NB4 (cell line): Measurements from ENCODE around the gene TBC1D4.
A peak's percentile ranks its signal among the peaks of the same experiment; 100 is the strongest.

Experiments used
- DNase-seq: peaks from one replicate; pipeline ENCODE4 v3.0.0; 2010; ENCODE audit warnings: low read depth
- H3K4me3 ChIP-seq: one replicate; pipeline ENCODE4 v1.5.1; 2011; ENCODE audit warnings: mild to moderate bottlenecking, low read depth, low read length, moderate library complexity
- MYC ChIP-seq: IDR thresholded peaks from 2 replicates; pipeline ENCODE4 v1.6.1; 2011; ENCODE audit warnings: low read depth, low read length
- POLR2A ChIP-seq: IDR thresholded peaks from 2 replicates; pipeline ENCODE4 v1.6.1; 2011; ENCODE audit warnings: mild to moderate bottlenecking; ENCODE audit not compliant: insufficient read length; ENCODE audit errors: extremely low read depth
- TF ChIP-seq, protein P1 (sequence below): IDR thresholded peaks from 2 replicates; pipeline ENCODE4 v1.6.1; 2011; ENCODE audit warnings: low read depth, low read length
- TF ChIP-seq, protein P2 (sequence below): IDR thresholded peaks from one replicate; pipeline ENCODE4 v1.5.1; 2012; ENCODE audit warnings: low read depth, low read length

Gene TBC1D4

DNA sequence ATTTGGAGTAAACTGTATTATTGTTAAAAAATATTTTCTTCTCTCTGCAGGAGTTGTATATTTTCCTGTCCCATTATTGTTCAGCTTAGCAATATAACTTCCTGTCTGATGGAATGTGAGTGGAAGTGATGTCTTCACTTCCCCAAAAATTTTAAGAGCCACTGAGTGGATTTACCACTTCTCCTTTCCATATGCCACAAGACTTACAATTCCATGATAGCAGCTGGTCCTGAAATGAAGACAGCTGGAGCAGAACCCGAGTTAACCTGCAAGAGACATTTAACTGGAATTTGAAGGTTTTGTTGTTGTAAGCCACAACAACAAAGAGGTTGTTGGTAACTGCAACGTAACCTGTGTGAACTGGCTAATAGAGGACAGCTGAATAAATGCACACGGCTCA, 23.4 kb upstream of the TBC1D4 start:
- TF ChIP-seq, protein P1, sequence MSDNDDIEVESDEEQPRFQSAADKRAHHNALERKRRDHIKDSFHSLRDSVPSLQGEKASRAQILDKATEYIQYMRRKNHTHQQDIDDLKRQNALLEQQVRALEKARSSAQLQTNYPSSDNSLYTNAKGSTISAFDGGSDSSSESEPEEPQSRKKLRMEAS, result no peak
- no peak for TF ChIP-seq POLR2A
- no peak for TF ChIP-seq MYC
- TF ChIP-seq, protein P2, sequence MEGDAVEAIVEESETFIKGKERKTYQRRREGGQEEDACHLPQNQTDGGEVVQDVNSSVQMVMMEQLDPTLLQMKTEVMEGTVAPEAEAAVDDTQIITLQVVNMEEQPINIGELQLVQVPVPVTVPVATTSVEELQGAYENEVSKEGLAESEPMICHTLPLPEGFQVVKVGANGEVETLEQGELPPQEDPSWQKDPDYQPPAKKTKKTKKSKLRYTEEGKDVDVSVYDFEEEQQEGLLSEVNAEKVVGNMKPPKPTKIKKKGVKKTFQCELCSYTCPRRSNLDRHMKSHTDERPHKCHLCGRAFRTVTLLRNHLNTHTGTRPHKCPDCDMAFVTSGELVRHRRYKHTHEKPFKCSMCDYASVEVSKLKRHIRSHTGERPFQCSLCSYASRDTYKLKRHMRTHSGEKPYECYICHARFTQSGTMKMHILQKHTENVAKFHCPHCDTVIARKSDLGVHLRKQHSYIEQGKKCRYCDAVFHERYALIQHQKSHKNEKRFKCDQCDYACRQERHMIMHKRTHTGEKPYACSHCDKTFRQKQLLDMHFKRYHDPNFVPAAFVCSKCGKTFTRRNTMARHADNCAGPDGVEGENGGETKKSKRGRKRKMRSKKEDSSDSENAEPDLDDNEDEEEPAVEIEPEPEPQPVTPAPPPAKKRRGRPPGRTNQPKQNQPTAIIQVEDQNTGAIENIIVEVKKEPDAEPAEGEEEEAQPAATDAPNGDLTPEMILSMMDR, result no peak
- peak; percentile 87 for DNase-seq
- H3K4me3 ChIP-seq, result no peak overlapping the region

DNA sequence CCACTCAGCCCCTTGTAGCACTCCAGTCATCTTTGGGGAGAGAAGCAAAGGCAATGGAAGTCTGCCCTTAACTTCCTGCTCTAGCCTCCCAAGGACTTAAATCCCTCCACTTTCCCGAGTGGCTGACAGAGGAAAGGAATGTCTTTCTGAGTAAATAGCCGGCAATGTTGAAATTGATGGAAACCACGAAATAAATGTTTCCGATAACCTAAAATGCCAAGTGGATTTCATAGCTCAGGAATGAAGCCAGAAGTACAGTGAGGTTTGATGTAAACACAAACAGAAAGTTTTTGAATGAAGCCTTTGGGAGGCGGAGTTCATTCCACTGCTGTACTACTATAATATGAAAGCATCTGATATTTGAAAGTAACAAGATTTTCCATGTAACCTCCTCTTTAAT, 14.0 kb upstream of the TBC1D4 start:
- H3K4me3 ChIP-seq, result no peak overlapping the region
- no peak for TF ChIP-seq MYC
- TF ChIP-seq, protein P1, result no peak
- no peak for TF ChIP-seq POLR2A
- TF ChIP-seq, protein P2, result no peak
- DNase-seq, result no peak

DNA sequence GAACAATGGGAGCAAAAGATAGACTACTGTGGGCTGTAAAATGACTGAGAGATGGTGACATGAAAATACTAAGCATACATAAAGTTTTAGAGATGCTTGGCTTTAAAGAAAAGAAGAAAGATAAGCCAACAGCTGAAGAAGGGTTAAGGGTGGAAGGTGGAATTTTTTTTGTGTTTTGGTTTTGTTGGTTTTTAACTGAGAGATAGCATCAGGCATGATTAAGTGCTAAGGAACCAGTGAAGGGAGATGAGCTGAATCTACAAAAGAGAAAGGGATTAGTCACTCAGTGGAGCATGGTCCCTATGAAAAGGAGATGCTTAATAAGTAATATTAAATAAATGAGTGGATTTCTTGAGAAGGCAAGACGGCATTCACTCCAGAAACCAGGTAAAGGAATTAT, 12.5 kb upstream of the TBC1D4 start:
- TF ChIP-seq, protein P1, result no peak
- TF ChIP-seq POLR2A (no peak), MYC (no peak)
- TF ChIP-seq, protein P2, result no peak
- DNase-seq, result no peak
- H3K4me3 ChIP-seq, result no peak overlapping the region

DNA sequence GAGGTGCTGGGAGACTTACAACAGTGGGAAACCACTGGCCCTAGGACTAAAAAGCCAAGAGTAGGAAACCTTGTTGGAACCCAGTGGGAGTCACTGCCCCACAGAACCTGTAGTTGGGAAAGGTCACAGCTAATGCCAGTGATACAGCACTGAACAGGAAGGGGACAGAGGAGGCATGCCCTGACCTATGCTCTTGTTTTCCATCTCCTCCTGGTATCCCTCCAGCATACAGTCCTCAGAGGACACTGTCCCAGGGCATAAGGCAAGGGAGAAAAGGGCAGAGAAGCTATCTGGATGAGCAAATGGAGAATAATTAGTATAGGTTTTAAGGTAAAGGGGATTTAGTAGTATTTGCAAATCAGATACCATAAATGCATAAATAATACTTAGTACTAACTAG, 11.2 kb upstream of the TBC1D4 start:
- DNase-seq, result no peak
- TF ChIP-seq, protein P1, result no peak
- TF ChIP-seq MYC (no peak), POLR2A (no peak)
- TF ChIP-seq, protein P2, result no peak

DNA sequence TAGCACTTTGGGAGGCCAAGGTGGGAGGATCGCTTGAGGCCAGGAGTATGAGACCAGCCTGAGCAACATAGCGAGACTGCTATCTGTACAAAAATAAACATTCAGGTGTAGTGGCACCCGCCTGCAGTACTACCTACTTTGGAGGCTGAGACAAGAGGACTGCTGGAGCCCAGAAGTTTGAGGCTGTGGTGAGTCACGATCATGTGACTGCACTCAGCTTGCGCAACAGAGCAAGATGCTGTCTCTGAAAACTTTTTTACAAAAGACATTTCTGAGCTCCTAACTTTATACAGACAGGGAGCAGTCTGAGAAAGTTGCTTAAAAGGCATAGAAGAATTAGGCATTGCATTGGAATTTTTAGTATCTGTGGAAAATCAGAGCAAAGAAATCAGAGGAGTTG, 10.4 kb upstream of the TBC1D4 start:
- no peak overlapping the region for H3K4me3 ChIP-seq
- peak; percentile 46 for DNase-seq
- TF ChIP-seq, protein P2, result no peak
- TF ChIP-seq, protein P1, result peak; percentile 28; the same call in 1 of the 2 replicates

More for the DNA sequence above, 11.2 kb upstream of the TBC1D4 start:
- H3K4me3 ChIP-seq, result no peak overlapping the region

DNA sequence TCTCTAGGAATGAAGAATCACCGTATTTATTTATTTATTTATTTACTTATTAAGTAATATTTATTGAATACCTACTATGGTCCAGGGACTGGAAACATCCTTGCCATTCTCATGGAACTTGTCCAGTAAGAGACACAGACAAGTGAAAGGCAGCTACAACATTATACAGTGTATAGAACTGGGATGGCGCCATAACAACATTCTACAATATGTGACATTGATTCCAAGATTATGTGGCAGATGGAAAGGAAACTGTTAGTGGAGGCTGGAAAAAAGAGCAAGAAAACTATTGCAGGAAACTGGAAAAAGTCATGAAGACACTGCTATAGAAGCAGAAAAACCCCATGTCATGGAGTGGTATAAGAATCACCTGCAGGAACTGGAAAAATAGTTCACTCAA, 9.4 kb upstream of the TBC1D4 start:
- H3K4me3 ChIP-seq, result no peak overlapping the region
- no peak for TF ChIP-seq POLR2A
- TF ChIP-seq MYC, result no peak
- TF ChIP-seq, protein P1, result no peak
- TF ChIP-seq, protein P2, result no peak
- no peak for DNase-seq
